HepG2 (cell line): ENCODE data around the gene C1QB. TPM values are rescaled to one million over a fixed set of nuclear protein-coding genes. Genes with fewer than 3 reads are reported as not detected.

ENCODE experiments used
- AGO1 ChIP-seq: fragments of 200-400 bp; formaldehyde crosslinking; IDR thresholded peaks from 2 replicates; pipeline ENCODE4 v1.6.1; 2017; ENCODE audit warnings: mild to moderate bottlenecking, low read depth, low read length, moderate library complexity; ENCODE audit not compliant: poor library complexity, severe bottlenecking
- CBX2 ChIP-seq, 2 experiments: fragments of 200-600 bp in 1 of 2; sonication (generic); formaldehyde crosslinking in 1 of 2; IDR thresholded peaks; 2 replicates each; pipeline versions ENCODE4 v1.7.0 to v1.8.1; 2018 to 2022; ENCODE audit warnings: low read depth in 2 of 2, low read length in 1 of 2, mild to moderate bottlenecking in 1 of 2, missing genetic modification reagents in 1 of 2
- CEBPZ ChIP-seq: IDR thresholded peaks from 2 replicates; pipeline ENCODE4 v1.6.1; 2012; ENCODE audit warnings: low read length, improper control_type of control experiment
- DMAP1 ChIP-seq: IDR thresholded peaks from 2 replicates; pipeline ENCODE4 v1.6.1; 2016
- DNMT1 ChIP-seq: sonication (generic); formaldehyde crosslinking; IDR thresholded peaks from 2 replicates; pipeline ENCODE4 v1.5.1; 2020; ENCODE audit warnings: mild to moderate bottlenecking, missing genetic modification reagents
- EHMT2 ChIP-seq: fragments of 200-600 bp; sonication (generic); IDR thresholded peaks from 2 replicates; pipeline ENCODE4 v1.7.0; 2017; ENCODE audit warnings: antibody characterized with exemption, low read depth, low read length, borderline replicate concordance
- HNF4A ChIP-seq: sonication (generic); formaldehyde crosslinking; IDR thresholded peaks from 2 replicates; pipeline ENCODE4 v1.4.0; 2020; ENCODE audit warnings: missing genetic modification reagents
- IRF2 ChIP-seq: IDR thresholded peaks from 2 replicates; pipeline ENCODE4 v1.6.1; 2018; ENCODE audit warnings: missing genetic modification reagents, missing compliant biosample characterization
- MAFK ChIP-seq, 2 experiments: IDR thresholded peaks in 1 of 2; conservative IDR thresholded peaks in 1 of 2; 2 replicates each; pipeline ENCODE4 v1.6.1; 2011; ENCODE audit warnings: improper control_type of control experiment in 2 of 2, low read length in 2 of 2
- NCOA2 ChIP-seq: sonication (generic); formaldehyde crosslinking; IDR thresholded peaks from 2 replicates; pipeline ENCODE4 v1.8.0; 2022; ENCODE audit warnings: inconsistent platforms
- NFIC ChIP-seq: IDR thresholded peaks from 2 replicates; pipeline ENCODE4 v1.6.1; 2012; ENCODE audit warnings: mild to moderate bottlenecking, low read length, inconsistent platforms
- NFKBIZ ChIP-seq: IDR thresholded peaks from 2 replicates; pipeline ENCODE4 v1.6.1; 2018; ENCODE audit warnings: missing genetic modification reagents, missing compliant biosample characterization
- PHF5A ChIP-seq: IDR thresholded peaks from one replicate; pipeline ENCODE4 v1.6.1; 2018; ENCODE audit warnings: low read depth, missing genetic modification reagents; ENCODE audit not compliant: unreplicated experiment
- REXO4 ChIP-seq: sonication (generic); formaldehyde crosslinking; IDR thresholded peaks from 2 replicates; pipeline ENCODE4 v1.8.0; 2022; ENCODE audit warnings: missing genetic modification reagents, mild to moderate bottlenecking, borderline replicate concordance
- SNAPC2 ChIP-seq: sonication (generic); formaldehyde crosslinking; IDR thresholded peaks from 2 replicates; pipeline ENCODE4 v1.8.1; 2022; ENCODE audit warnings: mild to moderate bottlenecking, missing genetic modification reagents
- SP4 ChIP-seq: sonication (generic); formaldehyde crosslinking; IDR thresholded peaks from 2 replicates; pipeline ENCODE4 v1.8.1; 2023; ENCODE audit warnings: mild to moderate bottlenecking, missing genetic modification reagents
- SRSF1 ChIP-seq: fragments of 200-400 bp; formaldehyde crosslinking; optimal IDR thresholded peaks from 2 replicates; pipeline ENCODE3; 2017; ENCODE audit warnings: mild to moderate bottlenecking, low read depth, low read length, moderate library complexity
- TGIF2 ChIP-seq: IDR thresholded peaks from 2 replicates; pipeline ENCODE4 v1.6.1; 2016; ENCODE audit warnings: control low read depth, missing compliant biosample characterization
- YY1 ChIP-seq: IDR thresholded peaks from 2 replicates; pipeline ENCODE4 v1.6.1; 2011; ENCODE audit warnings: low read length, low read depth, moderate library complexity, mild to moderate bottlenecking; ENCODE audit not compliant: insufficient read depth, insufficient replicate concordance
- ZFP37 ChIP-seq: sonication (generic); formaldehyde crosslinking; IDR thresholded peaks from 2 replicates; pipeline ENCODE4 v1.4.0; 2020; ENCODE audit warnings: missing genetic modification reagents, borderline replicate concordance
- ZFP82 ChIP-seq: sonication (generic); formaldehyde crosslinking; IDR thresholded peaks from 2 replicates; pipeline ENCODE4 v1.5.1; 2020; ENCODE audit warnings: mild to moderate bottlenecking, missing genetic modification reagents, borderline replicate concordance
- ZNF275 ChIP-seq: sonication (generic); formaldehyde crosslinking; IDR thresholded peaks from 2 replicates; pipeline ENCODE4 v1.8.0; 2022; ENCODE audit warnings: missing genetic modification reagents, mild to moderate bottlenecking, inconsistent platforms, borderline replicate concordance
- ZNF350 ChIP-seq: sonication (generic); formaldehyde crosslinking; IDR thresholded peaks from 2 replicates; pipeline ENCODE4 v1.4.0; 2020; ENCODE audit warnings: mild to moderate bottlenecking, low read depth, missing genetic modification reagents, borderline replicate concordance
- ZNF749 ChIP-seq: sonication (generic); formaldehyde crosslinking; IDR thresholded peaks from 2 replicates; pipeline ENCODE4 v1.8.0; 2022; ENCODE audit warnings: mild to moderate bottlenecking, missing genetic modification reagents, moderate library complexity, borderline replicate concordance
- ZNF75D ChIP-seq: sonication (generic); formaldehyde crosslinking; IDR thresholded peaks from 2 replicates; pipeline ENCODE4 v1.8.1; 2023; ENCODE audit warnings: missing genetic modification reagents, mild to moderate bottlenecking, borderline replicate concordance
- ZNF775 ChIP-seq: sonication (generic); formaldehyde crosslinking; IDR thresholded peaks from 2 replicates; pipeline ENCODE4 v1.4.0; 2020; ENCODE audit warnings: missing genetic modification reagents, mild to moderate bottlenecking, moderate library complexity, borderline replicate concordance
- polyA plus RNA-seq, 8 experiments: library from polyadenylated mRNA; depleted of rRNA in 3 of 8; stranded (reverse) in 7 of 8; unstranded in 1 of 8; fragments of >200 nt; fragmentation: Illumina TruSeq in 4 of 8; extraction: Trizol in 4 of 8; gene quantifications; 2 replicates each; pipeline versions ENCODE4 v1.2.1 to v1.2.3, GENCODE V29; 2011 to 2016; ENCODE audit warnings: low read depth in 4 of 8, missing spikeins in 1 of 8, mixed read lengths in 1 of 8; ENCODE audit not compliant: insufficient read depth in 1 of 8
- total RNA-seq, 5 experiments: library from RNA; depleted of rRNA; stranded (reverse); fragments of >200 nt; fragmentation: Illumina TruSeq; extraction: Trizol; gene quantifications; 2 replicates each; pipeline ENCODE4 v1.2.3, GENCODE V29; 2016; ENCODE audit warnings: low read depth in 1 of 5

C1QB gene
- total and polyA plus RNA-seq, 2 of the 13 experiments (the other 11 are each of a cell fraction or from before 2014, with no cell fraction given) = not detected

- TF ChIP-seq ZNF749 (CRISPR knock-in tag) (no peak), TGIF2 (CRISPR knock-in tag) (no peak), SRSF1 (peak; percentile 37), ZNF275 (CRISPR knock-in tag) (no peak), ZNF350 (peak; percentile 27; the same call in 1 of the 2 replicates), SNAPC2 (CRISPR knock-in tag) (no peak), ZFP82 (CRISPR knock-in tag) (no peak), SP4 (CRISPR knock-in tag) (peak; percentile 22; the same call in 1 of the 2 replicates), PHF5A (CRISPR knock-in tag) (no peak), NCOA2 (CRISPR knock-in tag) (no peak), IRF2 (CRISPR knock-in tag) (no peak), MAFK (conservative IDR thresholded peaks at IDR 0.05 in 1 of 2, IDR thresholded peaks at IDR 0.05 in 1 of 2; ENCODE audit: low read length in 2 of 2) (no peak), NFIC (no peak), EHMT2 (no peak), ZNF775 (CRISPR knock-in tag) (no peak), ZNF75D (CRISPR knock-in tag) (no peak), ZFP37 (CRISPR knock-in tag) (no peak), REXO4 (CRISPR knock-in tag) (no peak), NFKBIZ (CRISPR knock-in tag) (no peak), AGO1 (peak; percentile 32), YY1 (peak; percentile 21), DNMT1 (CRISPR knock-in tag) (no peak), HNF4A (CRISPR knock-in tag) (no peak), DMAP1 (CRISPR knock-in tag) (no peak), CEBPZ (no peak), CBX2 (IDR thresholded peaks at IDR 0.05; ENCODE audit: low read depth, low read length) (no peak), CBX2 (CRISPR knock-in tag; IDR thresholded peaks at IDR 0.05; ENCODE audit: low read depth) (no peak)
Measured at GRCh38 chr1:22641906-22642636, 11.0 kb upstream of the C1QB start (continued).
